Measurements from ENCODE around the gene LMO1. TPM values are rescaled to one million over a fixed set of nuclear protein-coding genes. Genes with fewer than 3 reads are reported as not detected.

Gene LMO1
- total RNA-seq, 1 experiment from 2014 or later: not detected

DNA sequence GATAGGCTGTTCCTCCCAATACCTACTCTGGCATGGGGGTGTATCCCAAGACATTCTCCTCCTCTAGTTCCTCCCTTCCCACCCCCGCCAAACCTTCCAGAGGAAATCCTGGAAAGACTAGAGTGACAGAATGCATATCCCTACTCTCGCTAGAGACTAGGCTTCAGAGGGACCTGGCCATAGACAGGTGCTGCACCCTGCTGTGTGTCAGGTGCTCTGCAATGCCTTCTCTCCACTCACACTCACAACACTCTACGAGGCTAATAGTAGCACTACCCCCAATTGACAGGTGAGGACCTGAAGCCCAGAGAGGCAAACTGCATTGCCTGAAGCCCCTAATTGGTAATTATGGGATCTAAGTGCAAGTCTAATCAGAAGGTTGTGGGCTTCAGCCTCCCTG lies 46.2 kb upstream of the LMO1 start:
- H3K4me3 Mint-ChIP-seq (ENCODE audit: unreplicated experiment): no peak overlapping the region
- BruUV-seq (replicated peaks): no TSS peak
- ChIA-PET CTCF (interaction anchor here (0.9 to 1.3 kb wide), 4 partner anchors 19 to 253 kb away, joined by 3 to 6 read pairs (median 3); partner anchors contain the start of gene LMO1), POLR2A (no interaction called here)
- H3K27me3 Mint-ChIP-seq (ENCODE audit: insufficient read depth, unreplicated experiment): no peaks in the 10 kb centered on the region
- H3K4me1 Mint-ChIP-seq (ENCODE audit: insufficient read depth, unreplicated experiment): no peaks in the 10 kb centered on the region
- H3K36me3 Mint-ChIP-seq (ENCODE audit: insufficient read depth, unreplicated experiment): no peaks in the 10 kb centered on the region
- intact Hi-C loops (cut with micrococcal nuclease): loop anchor here (1.0 kb wide), 1 partner anchor 85 kb away; no protein-coding TSS in a partner anchor
- peak; percentile 20 for TF ChIP-seq CTCF (IDR thresholded peaks at IDR 0.05; ENCODE audit: unreplicated experiment)
- H3K27ac Mint-ChIP-seq (ENCODE audit: low read depth, unreplicated experiment): no peak overlapping the region
- DNase-seq (ENCODE audit: unreplicated experiment): peak; percentile 24
- peaks cover 2% of the 10 kb centered on the region for H3K9me3 Mint-ChIP-seq (ENCODE audit: unreplicated experiment)

GRCh38 chr11:8309311-8309710 lies 45.6 kb upstream of the LMO1 start:
- intact Hi-C loops (cut with micrococcal nuclease): no loop called here
- CTCF ChIA-PET: interaction anchor here (0.9 to 1.3 kb wide), 2 partner anchors 46 to 116 kb away, joined by 3 read pairs; partner anchors contain the start of gene LMO1
- POLR2A ChIA-PET: no interaction called here

GRCh38 chr11:8307601-8308000 lies 43.9 kb upstream of the LMO1 start:
- CTCF ChIA-PET: interaction anchor here (0.6 kb wide), 1 partner anchor 170 kb away, joined by 3 read pairs; no protein-coding TSS in a partner anchor
- TF ChIP-seq CTCF (IDR thresholded peaks at IDR 0.05; ENCODE audit: unreplicated experiment): no peak
- no peaks in the 10 kb centered on the region for H3K4me1 Mint-ChIP-seq (ENCODE audit: insufficient read depth, unreplicated experiment)
- intact Hi-C loops (cut with micrococcal nuclease): no loop called here
- no peak overlapping the region for H3K27ac Mint-ChIP-seq (ENCODE audit: low read depth, unreplicated experiment)
- H3K9me3 Mint-ChIP-seq (ENCODE audit: unreplicated experiment): peaks cover 12% of the 10 kb centered on the region
- H3K27me3 Mint-ChIP-seq (ENCODE audit: insufficient read depth, unreplicated experiment): peaks cover 9% of the 10 kb centered on the region
- no peak overlapping the region for H3K4me3 Mint-ChIP-seq (ENCODE audit: unreplicated experiment)
- H3K36me3 Mint-ChIP-seq (ENCODE audit: insufficient read depth, unreplicated experiment): no peaks in the 10 kb centered on the region
- POLR2A ChIA-PET: no interaction called here
- no peak for DNase-seq (ENCODE audit: unreplicated experiment)
- no TSS peak for BruUV-seq (replicated peaks)

More at GRCh38 chr11:8309311-8309710, 45.6 kb upstream of the LMO1 start:
- no peaks in the 10 kb centered on the region for H3K27me3 Mint-ChIP-seq (ENCODE audit: insufficient read depth, unreplicated experiment)
- DNase-seq (ENCODE audit: unreplicated experiment): no peak
- no peak overlapping the region for H3K27ac Mint-ChIP-seq (ENCODE audit: low read depth, unreplicated experiment)
- H3K4me3 Mint-ChIP-seq (ENCODE audit: unreplicated experiment): no peak overlapping the region
- H3K36me3 Mint-ChIP-seq (ENCODE audit: insufficient read depth, unreplicated experiment): no peaks in the 10 kb centered on the region
- H3K9me3 Mint-ChIP-seq (ENCODE audit: unreplicated experiment): peaks cover 7% of the 10 kb centered on the region
- H3K4me1 Mint-ChIP-seq (ENCODE audit: insufficient read depth, unreplicated experiment): no peaks in the 10 kb centered on the region
- no peak for TF ChIP-seq CTCF (IDR thresholded peaks at IDR 0.05; ENCODE audit: unreplicated experiment)
- no TSS peak for BruUV-seq (replicated peaks)

GRCh38 chr11:8301622-8302021 lies 37.9 kb upstream of the LMO1 start:
- Mint-ChIP-seq H3K4me3 (ENCODE audit: unreplicated experiment) (no peak overlapping the region), H3K36me3 (ENCODE audit: insufficient read depth, unreplicated experiment) (no peaks in the 10 kb centered on the region), H3K4me1 (ENCODE audit: insufficient read depth, unreplicated experiment) (no peaks in the 10 kb centered on the region), H3K27me3 (ENCODE audit: insufficient read depth, unreplicated experiment) (peaks cover 18% of the 10 kb centered on the region), H3K9me3 (ENCODE audit: unreplicated experiment) (peaks cover 20% of the 10 kb centered on the region), H3K27ac (ENCODE audit: low read depth, unreplicated experiment) (no peak overlapping the region)
- intact Hi-C loops (cut with micrococcal nuclease): no loop called here
- no TSS peak for BruUV-seq (replicated peaks)
- TF ChIP-seq CTCF (IDR thresholded peaks at IDR 0.05; ENCODE audit: unreplicated experiment): no peak
- ChIA-PET CTCF (interaction anchor here (0.7 to 1.4 kb wide), 2 partner anchors 16 to 37 kb away, joined by 3 to 4 read pairs; no protein-coding TSS in a partner anchor), POLR2A (no interaction called here)
- no peak for DNase-seq (ENCODE audit: unreplicated experiment)
